Endodermal cell (in vitro differentiated cells): ENCODE measurements around the gene DNPH1. TPM values are rescaled to one million over a fixed set of nuclear protein-coding genes. Genes with fewer than 3 reads are reported as not detected.

Experiments used
- DNase-seq: peaks from one replicate; pipeline ENCODE4 v3.0.0-alpha.2; 2017
- H3K27ac ChIP-seq: 2 replicates; pipeline ENCODE4 v1.5.1; 2013; ENCODE audit warnings: mild to moderate bottlenecking, low read depth, low read length, moderate library complexity
- H3K27me3 ChIP-seq: 2 replicates; pipeline ENCODE4 v1.6.1; 2013; ENCODE audit warnings: mild to moderate bottlenecking, low read length, moderate library complexity; ENCODE audit not compliant: insufficient read depth, control insufficient read depth, poor library complexity, severe bottlenecking
- H3K36me3 ChIP-seq: 2 replicates; pipeline ENCODE4 v1.7.0; 2013; ENCODE audit warnings: mild to moderate bottlenecking, low read length, moderate library complexity; ENCODE audit not compliant: control insufficient read depth, insufficient read depth
- H3K4me1 ChIP-seq: one replicate; pipeline ENCODE4 v1.7.0; 2013; ENCODE audit warnings: low read length; ENCODE audit not compliant: control insufficient read depth, insufficient read depth
- H3K4me3 ChIP-seq: 2 replicates; pipeline ENCODE4 v1.5.1; 2013; ENCODE audit warnings: mild to moderate bottlenecking, low read length, moderate library complexity
- H3K9ac ChIP-seq: 2 replicates; pipeline ENCODE4 v1.6.1; 2013; ENCODE audit warnings: mild to moderate bottlenecking, low read length, moderate library complexity; ENCODE audit not compliant: poor library complexity, severe bottlenecking; ENCODE audit errors: extremely low read depth
- H3K9me3 ChIP-seq: 2 replicates; pipeline ENCODE4 v1.6.1; 2013; ENCODE audit warnings: mild to moderate bottlenecking, low read length, moderate library complexity; ENCODE audit not compliant: control insufficient read depth
- H3K27ac Mint-ChIP-seq: 2 replicates; pipeline ENCODE4 v1.8.0; 2020; ENCODE audit warnings: mixed read lengths
- H3K27me3 Mint-ChIP-seq: 2 replicates; pipeline ENCODE4 v1.8.0; 2021; ENCODE audit warnings: mild to moderate bottlenecking, mixed read lengths; ENCODE audit not compliant: insufficient read depth
- H3K36me3 Mint-ChIP-seq: 2 replicates; pipeline ENCODE4 v1.8.0; 2020; ENCODE audit warnings: low read depth, mixed read lengths
- H3K4me1 Mint-ChIP-seq: 2 replicates; pipeline ENCODE4 v1.8.0; 2020; ENCODE audit warnings: mixed read lengths
- H3K4me3 Mint-ChIP-seq: 2 replicates; pipeline ENCODE4 v1.8.0; 2020; ENCODE audit warnings: mild to moderate bottlenecking, moderate library complexity, mixed read lengths
- H3K9me3 Mint-ChIP-seq: 2 replicates; pipeline ENCODE4 v1.8.0; 2020; ENCODE audit warnings: mild to moderate bottlenecking, mixed read lengths
- CTCF ChIP-seq: fragments of 200-600 bp; sonication (generic); conservative IDR thresholded peaks from 2 replicates; pipeline ENCODE4 v1.5.0; 2021; ENCODE audit warnings: antibody characterized with exemption, mild to moderate bottlenecking
- WGBS, 2 experiments: methylation state at CpG; one replicate each; pipeline versions ENCODE4 v1.1.5 to v1.1.7; 2013; ENCODE audit warnings: missing lambda C conversion rate in 2 of 2, mixed read lengths in 1 of 2; ENCODE audit not compliant: insufficient coverage in 1 of 2, insufficient read length in 1 of 2; 5-methylcytosine and 5-hydroxymethylcytosine counted together
- total RNA-seq, 2 donors: library from RNA; stranded (reverse); fragmentation: NEBNext Ultra II Directional in 1 of 2; extraction: Animal tissue kit (Norgen Biotek cat#: 25700) in 1 of 2; gene quantifications; 2 replicates in 1 of 2; 3 replicates in 1 of 2; pipeline ENCODE4 v1.2.1, GENCODE V29; 2021

DNPH1 gene
- total RNA-seq, 2 donors from 2014 or later = 48.2 to 66.5 TPM

- Mint-ChIP-seq H3K4me3 (peak overlapping the region; percentile 53), H3K27me3 (peaks cover 73% of the 10 kb centered on the region), H3K36me3 (no peaks in the 10 kb centered on the region), H3K9me3 (no peaks in the 10 kb centered on the region), H3K27ac (no peak overlapping the region), H3K4me1 (peaks cover 38% of the 10 kb centered on the region)
- no peak overlapping the region for H3K4me3 ChIP-seq
- no peak for DNase-seq
- peaks cover 12% of the 10 kb centered on the region for H3K4me1 ChIP-seq
- peaks cover 48% of the 10 kb centered on the region for H3K27me3 ChIP-seq
- no peaks in the 10 kb centered on the region for H3K36me3 ChIP-seq
- H3K9me3 ChIP-seq = no peaks in the 10 kb centered on the region
- 94 to 100% methylated on average over 1 to 2 of the region's 2 CpGs for WGBS, 2 experiments
- H3K9ac ChIP-seq = no peak overlapping the region
- H3K27ac ChIP-seq = no peak overlapping the region
- TF ChIP-seq CTCF = no peak
Observed at GRCh38 chr6:43273707-43274106, 44.4 kb upstream of the DNPH1 start.

- no peaks in the 10 kb centered on the region for H3K9me3 ChIP-seq
- no peak overlapping the region for H3K4me3 Mint-ChIP-seq
- peaks cover 53% of the 10 kb centered on the region for H3K27me3 ChIP-seq
- no peaks in the 10 kb centered on the region for H3K36me3 ChIP-seq
- no peak overlapping the region for H3K27ac ChIP-seq
- H3K27ac Mint-ChIP-seq = no peak overlapping the region
- peaks cover 17% of the 10 kb centered on the region for H3K4me1 ChIP-seq
- no peak overlapping the region for H3K4me3 ChIP-seq
- no peaks in the 10 kb centered on the region for H3K9me3 Mint-ChIP-seq
- no peak overlapping the region for H3K9ac ChIP-seq
- H3K4me1 Mint-ChIP-seq = peaks cover 40% of the 10 kb centered on the region
- DNase-seq = no peak
- H3K36me3 Mint-ChIP-seq = no peaks in the 10 kb centered on the region
- TF ChIP-seq CTCF = no peak
- H3K27me3 Mint-ChIP-seq = peaks cover 72% of the 10 kb centered on the region
Observed at GRCh38 chr6:43271944-43272343, 42.7 kb upstream of the DNPH1 start.

GRCh38 chr6:43271103-43271815 is 42.0 kb upstream of the DNPH1 start:
- Mint-ChIP-seq H3K36me3 (no peaks in the 10 kb centered on the region), H3K27ac (no peak overlapping the region), H3K9me3 (no peaks in the 10 kb centered on the region), H3K4me3 (no peak overlapping the region), H3K27me3 (peaks cover 67% of the 10 kb centered on the region), H3K4me1 (peaks cover 39% of the 10 kb centered on the region)
- no peak overlapping the region for H3K27ac ChIP-seq
- H3K4me3 ChIP-seq = no peak overlapping the region
- H3K4me1 ChIP-seq = peaks cover 16% of the 10 kb centered on the region
- no peak for TF ChIP-seq CTCF
- H3K36me3 ChIP-seq = no peaks in the 10 kb centered on the region
- H3K27me3 ChIP-seq = peaks cover 50% of the 10 kb centered on the region
- H3K9me3 ChIP-seq = no peaks in the 10 kb centered on the region
- no peak for DNase-seq
- H3K9ac ChIP-seq = no peak overlapping the region
- 93 to 98% methylated on average over 4 to 8 of the region's 8 CpGs for WGBS, 2 experiments
